Measurements from ENCODE around the gene ZSWIM1. TPM values are rescaled to one million over a fixed set of nuclear protein-coding genes. Genes with fewer than 3 reads are reported as not detected.

Gene ZSWIM1
- total RNA-seq, 1 experiment from 2014 or later = 13.0 TPM

DNA sequence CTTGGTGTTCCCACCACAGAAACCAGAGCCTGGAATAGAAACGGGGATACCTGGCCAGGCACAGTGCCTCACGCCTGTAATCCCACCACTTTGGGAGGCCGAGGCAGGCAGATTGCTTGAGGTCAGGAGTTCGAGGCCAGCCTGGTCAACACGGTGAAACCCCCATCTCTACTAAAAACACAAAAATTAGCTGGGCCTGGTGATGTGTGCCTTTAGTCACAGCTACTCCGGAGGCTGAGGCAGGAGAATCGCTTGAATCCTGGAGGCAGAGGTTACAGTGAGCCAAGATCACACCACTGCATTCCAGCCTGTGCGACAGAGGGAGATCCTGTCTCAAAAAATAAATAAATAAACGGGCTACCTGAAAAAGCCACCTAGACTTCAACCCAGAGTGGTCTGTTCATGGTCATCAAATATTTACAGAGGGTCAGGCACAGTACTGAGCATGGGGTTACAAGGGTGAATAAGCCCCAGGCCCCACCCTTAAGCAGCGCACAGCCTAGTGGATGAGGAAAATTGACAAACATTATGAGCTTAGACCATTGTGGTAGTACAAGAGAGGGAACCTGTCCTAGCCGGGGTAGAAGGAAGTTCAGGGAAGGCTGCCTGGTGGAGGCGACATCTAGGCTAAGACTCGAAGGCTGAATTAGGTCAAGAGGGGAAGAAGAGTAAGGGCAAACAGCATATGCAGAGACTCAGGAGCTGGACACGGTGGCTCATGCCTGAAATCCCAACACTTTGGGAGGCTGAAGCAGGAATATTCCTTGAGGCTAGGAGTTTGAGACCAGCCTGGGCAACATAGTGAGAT, 46.2 kb downstream of the ZSWIM1 start:
- ChIA-PET POLR2A (interaction anchor here (1.0 kb wide), 1 partner anchor 11 kb away, joined by 3 read pairs; no protein-coding TSS in a partner anchor), RAD21 (ENCODE audit: low non-redundant PET in 1 of 2, low total read pairs in 2 of 2, uncharacterized antibody in 2 of 2, unreplicated experiment in 2 of 2) (no interaction called here), CTCF (no interaction called here)
- Histone ChIP-seq H3K9me3 (ENCODE audit: control insufficient read depth in 1 of 2, insufficient read depth in 1 of 2, low read depth in 1 of 2, low read length in 2 of 2) (no peaks in the 10 kb centered on the region), H3K4me3 (replicated peaks in 1 of 2; ENCODE audit: low read depth in 1 of 2, low read length in 2 of 2) (no peak overlapping the region), H3K4me1 (ENCODE audit: control insufficient read depth in 1 of 2, insufficient read depth in 2 of 2, low read length in 2 of 2) (no peaks in the 10 kb centered on the region), H3K4me2 (ENCODE audit: low read length) (no peak overlapping the region), H3K27me3 (ENCODE audit: insufficient read depth, low read length) (no peaks in the 10 kb centered on the region), H3K36me3 (ENCODE audit: control insufficient read depth in 1 of 2, insufficient read depth in 2 of 2, low read length in 2 of 2) (no peaks in the 10 kb centered on the region), H3K79me2 (ENCODE audit: insufficient read depth, low read length) (no peaks in the 10 kb centered on the region), H3K9ac (ENCODE audit: low read length) (no peak overlapping the region), H3K27ac (ENCODE audit: low read depth, low read length) (no peak overlapping the region), H4K20me1 (ENCODE audit: insufficient read depth) (no peaks in the 10 kb centered on the region), H2AFZ (ENCODE audit: low read depth, low read length, poor library complexity, severe bottlenecking) (no peak overlapping the region), H3K9me2 (ENCODE audit: insufficient read depth) (no peaks in the 10 kb centered on the region)
- TF ChIP-seq POLR2A (IDR thresholded peaks at IDR 0.05; ENCODE audit: borderline replicate concordance, extremely low read depth, insufficient read depth, insufficient read length) (no peak), ELF1 (IDR thresholded peaks at IDR 0.05; ENCODE audit: borderline replicate concordance, low read depth) (no peak), SP1 (IDR thresholded peaks at IDR 0.05; ENCODE audit: low read depth) (no peak), JUND (IDR thresholded peaks at IDR 0.05) (no peak), ZBTB33 (IDR thresholded peaks at IDR 0.05; ENCODE audit: extremely low read depth, insufficient replicate concordance, low read length) (no peak), ZFX (IDR thresholded peaks at IDR 0.05) (no peak), CBX3 (IDR thresholded peaks at IDR 0.05; ENCODE audit: low read depth) (no peak), POLR2AphosphoS5 (IDR thresholded peaks at IDR 0.05; ENCODE audit: low read depth, low read length) (no peak), CTCF (IDR thresholded peaks at IDR 0.05 in 2 of 3, conservative IDR thresholded peaks at IDR 0.05 in 1 of 3; ENCODE audit: borderline replicate concordance in 1 of 3, insufficient read depth in 1 of 3, low read depth in 2 of 3, low read length in 2 of 3) (no peak), RAD21 (IDR thresholded peaks at IDR 0.05; ENCODE audit: low read depth) (no peak), FOSL1 (IDR thresholded peaks at IDR 0.05; ENCODE audit: low read depth) (no peak), SIN3A (IDR thresholded peaks at IDR 0.05; ENCODE audit: low read depth) (no peak), EZH2phosphoT487 (IDR thresholded peaks at IDR 0.05; ENCODE audit: borderline replicate concordance) (no peak), YY1 (IDR thresholded peaks at IDR 0.05; ENCODE audit: extremely low read depth, insufficient replicate concordance, low read depth, low read length) (no peak), REST (IDR thresholded peaks at IDR 0.05; ENCODE audit: low read depth) (no peak), CEBPB (IDR thresholded peaks at IDR 0.05; ENCODE audit: low read depth) (no peak)
- no peak for ATAC-seq
- intact Hi-C loops (cut with micrococcal nuclease) = no loop called here
- DNase-seq (ENCODE audit: low read depth, low spot score) = no peak
- BruUV-seq (replicated peaks) = no TSS peak

Measured in HCT116 (cell line).